Activated gamma-delta T cell treated with Interleukin-2 at 50 U/mL for 16 hours (primary cell): Measurements from ENCODE around the gene PNP.
"Not testable (repeated sequence)": the region's sequence is repeated elsewhere in the genome, so short reads cannot be mapped to it uniquely, and the experiment has no call there.

Source experiments
- DNase-seq: peaks from one replicate; pipeline ENCODE4 v3.0.0-alpha.2; 2020

PNP gene

GRCh38 chr14:20493634-20494033 is 24.4 kb downstream of the PNP start:
- no peak for DNase-seq

- DNase-seq: no peak
Measured at GRCh38 chr14:20494935-20495766, 25.9 kb downstream of the PNP start.

GRCh38 chr14:20498622-20499021 is 29.4 kb downstream of the PNP start:
- no peak for DNase-seq

DNA sequence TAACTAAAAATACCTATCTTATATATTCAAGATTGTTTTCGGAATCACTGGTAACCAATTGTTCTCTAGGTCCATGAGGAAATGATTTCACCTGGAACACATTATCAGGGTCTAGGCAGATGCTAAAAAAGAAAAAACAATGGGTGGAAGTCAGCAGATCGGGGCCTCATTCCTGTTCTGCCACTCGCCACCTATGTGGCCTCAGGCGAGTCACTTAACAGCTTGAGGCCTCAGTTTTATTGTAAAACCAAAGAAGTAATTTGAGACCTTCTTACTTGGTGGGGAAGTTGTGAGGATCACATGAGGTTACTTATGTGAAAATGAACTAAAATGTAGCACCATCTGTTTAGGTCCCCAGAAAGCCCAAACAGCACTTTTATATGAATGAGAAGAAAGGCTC is 29.9 kb downstream of the PNP start:
- no peak for DNase-seq

DNA sequence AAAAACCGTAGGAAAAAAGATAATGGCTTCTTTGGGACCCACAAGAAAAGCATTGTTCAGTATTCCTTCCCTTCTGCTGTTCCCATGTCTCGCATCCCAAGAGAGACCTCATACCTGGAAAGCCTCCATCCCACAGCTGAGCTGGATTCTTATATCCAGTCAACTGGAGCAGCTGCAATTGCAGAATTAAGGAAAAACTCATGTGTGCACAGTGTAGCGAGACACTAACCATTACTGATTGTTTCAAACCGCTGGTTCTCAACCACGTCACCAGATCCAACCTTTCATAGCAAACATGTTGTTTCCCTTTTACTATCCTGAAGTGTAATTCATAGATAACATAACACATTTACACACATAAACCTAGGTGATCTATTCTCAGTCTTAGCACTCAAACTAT is 30.7 kb downstream of the PNP start:
- DNase-seq: no peak

- DNase-seq: no peak
Measured at GRCh38 chr14:20501346-20501745, 32.1 kb downstream of the PNP start.

- no peak for DNase-seq
Measured at GRCh38 chr14:20503898-20504297, 34.7 kb downstream of the PNP start.

DNA sequence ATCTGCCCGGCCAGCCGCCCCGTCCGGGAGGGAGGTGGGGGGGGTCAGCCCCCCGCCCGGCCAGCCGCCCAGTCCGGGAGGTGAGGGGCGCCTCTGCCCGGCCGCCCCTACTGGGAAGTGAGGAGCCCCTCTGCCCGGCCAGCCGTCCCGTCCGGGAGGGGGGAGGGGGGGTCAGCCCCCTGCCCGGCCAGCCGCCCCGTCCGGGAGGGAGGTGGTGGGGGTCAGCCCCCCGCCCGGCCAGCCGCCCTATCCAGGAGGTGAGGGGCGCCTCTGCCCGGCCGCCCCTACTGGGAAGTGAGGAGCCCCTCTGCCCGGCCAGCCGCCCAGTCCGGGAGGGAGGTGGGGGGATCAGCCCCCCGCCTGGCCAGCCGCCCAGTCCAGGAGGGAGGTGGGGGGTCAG is 37.1 kb downstream of the PNP start:
- not testable (repeated sequence) for DNase-seq

- DNase-seq: not testable (repeated sequence)
Measured at GRCh38 chr14:20506752-20507151, 37.5 kb downstream of the PNP start.

- DNase-seq: not testable (repeated sequence)
Measured at GRCh38 chr14:20507537-20507936, 38.3 kb downstream of the PNP start.

- DNase-seq: no peak
Measured at GRCh38 chr14:20508367-20508766, 39.2 kb downstream of the PNP start.

DNA sequence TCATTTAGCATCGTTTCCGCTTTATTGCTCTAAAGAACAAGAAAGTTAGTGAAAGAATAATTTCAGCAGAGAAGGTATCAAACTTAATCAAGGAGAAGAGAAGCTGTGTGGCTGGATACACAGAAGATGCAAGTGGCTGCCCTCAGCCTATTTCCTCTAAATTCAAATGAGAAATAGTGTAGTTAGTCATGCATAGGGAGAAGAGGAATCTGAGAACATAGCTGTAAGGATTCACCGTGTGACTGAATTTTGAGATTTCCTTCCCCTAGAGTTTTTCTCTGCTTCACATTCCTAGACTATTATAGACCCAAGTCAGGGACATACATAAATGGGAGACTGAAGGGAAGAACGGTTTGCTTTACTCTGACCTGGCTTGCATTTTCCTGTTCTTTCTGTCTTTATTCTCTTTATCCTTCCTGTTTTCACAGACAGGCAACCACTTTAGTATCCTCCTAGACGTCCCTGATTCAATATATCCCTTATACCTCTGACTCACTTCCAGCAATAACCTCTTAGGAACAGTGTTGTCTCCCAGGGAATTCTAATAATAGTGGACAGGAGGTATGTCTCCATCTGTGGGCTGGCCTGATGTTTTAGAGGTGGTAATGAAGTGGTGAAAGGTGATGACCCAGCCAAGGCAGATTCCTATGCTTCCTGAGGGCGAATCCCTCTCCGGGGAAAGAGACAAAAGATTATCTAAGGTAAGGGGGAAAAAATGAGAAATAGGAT is 43.1 kb downstream of the PNP start:
- DNase-seq: no peak

- DNase-seq: no peak
Measured at GRCh38 chr14:20515846-20516245, 46.6 kb downstream of the PNP start.

DNA sequence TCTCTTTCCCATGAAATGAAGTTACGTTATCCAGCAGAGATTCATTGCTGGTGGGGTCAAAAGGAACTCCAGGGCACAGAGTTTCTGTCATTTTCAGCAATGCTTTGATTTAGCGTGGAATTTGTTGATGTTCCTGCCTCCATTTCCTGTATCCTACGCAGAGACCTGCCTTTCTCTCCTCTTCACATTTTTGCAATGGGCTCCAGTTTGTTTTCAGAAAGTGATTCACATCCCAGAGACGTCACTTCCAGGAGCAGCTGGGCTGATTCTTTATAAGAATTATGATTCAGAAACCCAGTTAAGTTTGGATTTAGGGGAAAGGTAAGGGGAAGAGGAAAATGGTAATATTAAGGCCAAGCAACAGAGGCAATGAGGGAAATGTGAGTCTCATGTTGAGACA is 47.7 kb downstream of the PNP start:
- no peak for DNase-seq

DNA sequence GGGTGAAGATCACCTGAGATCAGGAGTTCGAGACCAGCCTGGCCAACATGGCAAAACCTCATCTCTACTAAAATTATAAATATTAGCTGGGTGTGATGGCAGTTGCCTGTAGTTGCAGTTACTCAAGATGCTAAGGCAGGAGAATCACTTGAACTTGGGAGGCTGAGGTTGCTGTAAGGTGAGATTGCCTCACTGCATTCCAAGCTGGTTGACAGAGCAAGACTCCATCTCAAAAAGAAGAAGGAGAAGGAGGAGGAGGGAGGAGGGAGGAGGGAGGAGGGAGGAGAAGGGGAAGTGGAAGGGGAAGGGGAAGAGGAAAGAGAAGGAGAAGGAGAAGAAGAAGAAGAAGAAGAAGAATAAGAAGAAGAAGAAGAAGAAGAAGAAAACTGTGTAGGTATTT is 53.1 kb downstream of the PNP start:
- no peak for DNase-seq

DNA sequence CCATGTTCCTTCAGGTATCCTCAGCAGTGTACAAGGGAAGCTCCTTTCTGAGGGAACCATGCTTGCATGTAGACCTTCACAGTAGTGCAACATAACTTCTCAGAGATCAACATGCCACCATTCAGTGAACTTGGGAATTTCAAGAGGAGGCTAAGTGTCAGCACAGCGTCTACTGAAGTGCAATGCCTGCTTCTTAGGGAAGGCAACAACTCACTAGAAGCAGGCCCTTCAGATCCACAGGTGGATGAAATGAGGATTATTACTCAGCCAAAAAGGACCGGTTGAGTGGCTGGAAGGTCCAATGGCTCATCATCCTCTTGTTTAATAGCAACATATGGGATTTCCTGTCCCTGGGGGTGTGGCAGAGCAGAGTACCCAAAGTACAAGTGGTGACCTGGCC is 54.8 kb downstream of the PNP start:
- no peak for DNase-seq
